Lower lobe of right lung (tissue), 2 donors: ENCODE results near the gene YAF2. TPM values are rescaled to one million over a fixed set of nuclear protein-coding genes. Genes with fewer than 3 reads are reported as not detected.

ENCODE experiments used
- ATAC-seq, 2 donors: fragments of 200-7000 bp; cut with Tn5 transposase; one replicate each; pipeline ENCODE4 v1.9.1; 2020 to 2022; ENCODE audit warnings: mild to moderate bottlenecking in 2 of 2, moderate library complexity in 2 of 2
- DNase-seq: peaks from one replicate; pipeline ENCODE4 v3.0.0-alpha.2; 2020
- H3K27ac ChIP-seq: fragments of 200-600 bp; one replicate; pipeline ENCODE4 v1.8.0; 2022
- H3K27me3 ChIP-seq: fragments of 200-600 bp; one replicate; pipeline ENCODE4 v1.8.0; 2022; ENCODE audit warnings: low read depth
- H3K36me3 ChIP-seq: fragments of 200-600 bp; one replicate; pipeline ENCODE4 v1.8.0; 2022; ENCODE audit warnings: mild to moderate bottlenecking
- H3K4me1 ChIP-seq: fragments of 200-600 bp; one replicate; pipeline ENCODE4 v1.8.0; 2022
- H3K4me3 ChIP-seq: fragments of 200-600 bp; one replicate; pipeline ENCODE4 v1.8.0; 2022; ENCODE audit warnings: mild to moderate bottlenecking
- H3K9me3 ChIP-seq: fragments of 200-600 bp; one replicate; pipeline ENCODE4 v1.8.0; 2022
- intact Hi-C: fragments of 100-400 bp; cut with DNase I; formaldehyde crosslinking; loops from one replicate; pipeline ENCODE4 v1.11.0; 2022
- total RNA-seq: library from RNA; stranded (reverse); fragmentation: NEBNext Ultra II Directional; extraction: Animal tissue kit (Norgen Biotek cat#: 25700); gene quantifications from one replicate; pipeline ENCODE4 v1.2.1, GENCODE V29; 2021
- TF ChIP-seq, protein P1 (sequence below): fragments of 200-600 bp; IDR thresholded peaks from one replicate; pipeline ENCODE4 v1.8.0; 2022; ENCODE audit warnings: antibody characterized with exemption, mild to moderate bottlenecking
- donor health status: DM: no; HTN: yes; CAD: no; lungs with severe emphysema.

Gene YAF2
- total RNA-seq, 1 donor from 2014 or later = 25.1 TPM

DNA sequence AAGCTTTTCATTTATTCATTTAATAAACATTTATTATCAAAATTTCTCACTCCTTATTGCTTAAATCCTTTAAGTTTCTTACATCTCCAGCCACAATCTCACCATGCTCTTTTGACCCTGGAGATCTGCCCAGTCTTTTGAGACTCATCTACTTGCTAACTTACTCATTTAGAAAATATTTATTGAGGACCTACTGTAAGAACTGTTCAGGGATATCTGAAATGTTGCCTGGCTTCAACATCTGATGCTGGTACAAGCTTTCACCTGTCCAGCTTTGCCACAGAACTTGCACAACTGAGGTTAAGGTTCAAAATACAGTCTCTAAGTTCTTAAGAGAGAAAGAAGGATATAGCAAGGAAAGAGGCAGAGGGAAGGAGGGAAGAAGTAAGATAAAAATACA lies 75.9 kb downstream of the YAF2 start:
- Histone ChIP-seq H3K27ac (no peak overlapping the region), H3K4me3 (no peak overlapping the region)

DNA sequence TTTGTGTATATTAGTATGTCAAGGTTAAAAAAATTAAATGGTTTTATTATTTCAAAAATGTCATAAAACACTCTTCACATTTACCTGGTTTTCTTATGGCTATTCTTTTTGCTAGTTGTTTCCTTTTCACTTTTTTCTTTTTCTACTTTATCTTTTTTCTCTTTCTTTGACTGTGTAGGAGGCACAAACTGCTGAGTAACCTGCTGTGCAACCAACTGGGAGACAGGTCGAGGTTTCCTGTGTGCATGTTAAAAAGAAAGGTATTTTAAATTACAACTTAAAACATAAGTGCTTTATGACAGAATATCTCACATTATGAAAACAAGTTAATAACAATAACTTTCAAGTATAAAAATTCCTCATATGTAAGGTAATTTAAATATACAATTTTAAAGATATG lies 76.5 kb downstream of the YAF2 start:
- DNase-seq = no peak
- Histone ChIP-seq H3K27me3 (no peaks in the 10 kb centered on the region), H3K36me3 (peaks cover 16% of the 10 kb centered on the region), H3K9me3 (no peaks in the 10 kb centered on the region), H3K4me3 (no peak overlapping the region), H3K27ac (no peak overlapping the region), H3K4me1 (no peaks in the 10 kb centered on the region)
- no peak for ATAC-seq
- TF ChIP-seq, protein P1, sequence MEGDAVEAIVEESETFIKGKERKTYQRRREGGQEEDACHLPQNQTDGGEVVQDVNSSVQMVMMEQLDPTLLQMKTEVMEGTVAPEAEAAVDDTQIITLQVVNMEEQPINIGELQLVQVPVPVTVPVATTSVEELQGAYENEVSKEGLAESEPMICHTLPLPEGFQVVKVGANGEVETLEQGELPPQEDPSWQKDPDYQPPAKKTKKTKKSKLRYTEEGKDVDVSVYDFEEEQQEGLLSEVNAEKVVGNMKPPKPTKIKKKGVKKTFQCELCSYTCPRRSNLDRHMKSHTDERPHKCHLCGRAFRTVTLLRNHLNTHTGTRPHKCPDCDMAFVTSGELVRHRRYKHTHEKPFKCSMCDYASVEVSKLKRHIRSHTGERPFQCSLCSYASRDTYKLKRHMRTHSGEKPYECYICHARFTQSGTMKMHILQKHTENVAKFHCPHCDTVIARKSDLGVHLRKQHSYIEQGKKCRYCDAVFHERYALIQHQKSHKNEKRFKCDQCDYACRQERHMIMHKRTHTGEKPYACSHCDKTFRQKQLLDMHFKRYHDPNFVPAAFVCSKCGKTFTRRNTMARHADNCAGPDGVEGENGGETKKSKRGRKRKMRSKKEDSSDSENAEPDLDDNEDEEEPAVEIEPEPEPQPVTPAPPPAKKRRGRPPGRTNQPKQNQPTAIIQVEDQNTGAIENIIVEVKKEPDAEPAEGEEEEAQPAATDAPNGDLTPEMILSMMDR = no peak
- intact Hi-C loops = no loop called here

More for the DNA sequence above, 75.9 kb downstream of the YAF2 start:
- intact Hi-C loops = no loop called here
- TF ChIP-seq, protein P1 = no peak
- ATAC-seq (no peak), DNase-seq (no peak)
- Histone ChIP-seq H3K4me1 (no peaks in the 10 kb centered on the region), H3K9me3 (no peaks in the 10 kb centered on the region), H3K27me3 (no peaks in the 10 kb centered on the region), H3K36me3 (peaks cover 16% of the 10 kb centered on the region)

DNA sequence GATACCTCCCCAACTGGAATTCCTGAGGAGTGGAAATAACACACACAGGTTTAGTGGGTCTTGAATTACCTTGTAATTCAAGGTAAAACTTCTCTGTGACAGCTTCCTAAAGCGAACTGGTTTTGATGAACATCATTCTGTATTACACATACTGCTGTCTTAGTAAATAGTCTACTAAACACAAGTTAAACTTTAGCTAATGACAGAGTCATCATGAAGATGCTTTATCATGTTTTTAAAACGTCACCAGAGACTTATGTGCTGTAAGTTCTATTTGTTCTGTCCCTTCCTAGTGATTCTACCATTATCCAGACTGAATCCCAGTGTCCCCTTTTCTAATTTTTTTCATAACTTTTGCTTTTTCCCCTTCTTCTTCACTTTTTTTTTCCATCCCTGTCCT lies 81.8 kb downstream of the YAF2 start:
- Histone ChIP-seq H3K4me1 (no peaks in the 10 kb centered on the region), H3K9me3 (no peaks in the 10 kb centered on the region), H3K27ac (no peak overlapping the region), H3K36me3 (peaks cover 12% of the 10 kb centered on the region), H3K27me3 (no peaks in the 10 kb centered on the region), H3K4me3 (no peak overlapping the region)
- TF ChIP-seq, protein P1 = no peak
- intact Hi-C loops = no loop called here
- DNase-seq (no peak), ATAC-seq (no peak)

DNA sequence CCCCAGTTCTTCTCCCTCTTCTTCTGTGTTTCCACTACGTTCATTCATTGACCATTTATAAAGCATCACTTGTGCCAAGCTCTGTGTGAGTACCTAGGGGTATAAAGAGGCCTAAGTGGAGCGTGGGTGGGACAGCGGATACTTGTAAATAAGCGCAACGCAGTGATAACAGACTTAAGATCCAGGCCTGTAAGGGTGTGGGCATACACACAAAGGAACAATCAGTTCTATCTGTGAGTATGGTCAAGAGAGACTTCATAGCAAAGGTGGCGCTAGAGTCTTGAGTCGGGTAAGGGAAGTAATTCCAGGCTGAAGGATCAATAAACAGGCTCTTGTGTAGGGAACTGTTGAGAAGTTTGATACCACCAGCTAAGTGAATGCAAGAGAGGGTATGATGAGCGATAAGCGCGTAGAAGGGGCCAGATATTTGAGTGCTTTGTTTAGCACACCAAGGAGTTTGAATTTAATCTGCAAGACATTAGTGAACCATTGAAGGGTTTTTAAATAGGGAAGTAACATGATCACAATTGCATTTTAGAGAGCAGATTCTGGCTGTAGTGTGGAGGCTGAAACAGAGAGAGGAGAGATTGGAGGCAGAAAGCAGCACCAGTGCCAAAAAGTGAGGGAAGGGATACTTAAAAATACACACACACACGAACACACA lies 92.4 kb downstream of the YAF2 start:
- TF ChIP-seq, protein P1 = no peak
- H3K4me1 ChIP-seq = peaks cover 32% of the 10 kb centered on the region
- H3K9me3 ChIP-seq = no peaks in the 10 kb centered on the region
- H3K27ac ChIP-seq = no peak overlapping the region
- no peak for ATAC-seq
- intact Hi-C loops = no loop called here
- DNase-seq = no peak
- H3K36me3 ChIP-seq = no peaks in the 10 kb centered on the region
- H3K27me3 ChIP-seq = no peaks in the 10 kb centered on the region
- peak overlapping the region; percentile 67 for H3K4me3 ChIP-seq

DNA sequence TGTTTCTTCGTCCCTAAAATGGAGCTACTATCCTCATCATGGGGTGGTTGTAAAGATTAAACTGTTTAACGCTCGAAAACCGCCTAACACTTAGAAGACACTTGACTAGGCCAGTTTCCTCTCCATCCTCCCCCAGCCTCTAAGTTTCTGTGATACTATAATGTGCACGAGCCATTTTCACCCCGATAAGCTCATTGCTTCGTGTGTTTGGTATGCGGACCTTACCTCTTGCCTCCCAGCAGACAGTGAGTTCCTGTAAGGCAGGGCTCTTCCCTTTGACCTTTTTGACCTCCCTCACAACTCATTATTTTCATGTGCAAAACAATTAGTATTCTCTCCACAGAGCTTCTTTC lies 92.9 kb downstream of the YAF2 start:
- DNase-seq (no peak), ATAC-seq (peak in 1 of 2 donors; percentile 13)
- Histone ChIP-seq H3K27ac (peak overlapping the region; percentile 86), H3K9me3 (no peaks in the 10 kb centered on the region), H3K36me3 (no peaks in the 10 kb centered on the region), H3K4me1 (peaks cover 35% of the 10 kb centered on the region), H3K27me3 (no peaks in the 10 kb centered on the region), H3K4me3 (peak overlapping the region; percentile 67)
- intact Hi-C loops = no loop called here
- TF ChIP-seq, protein P1 = no peak
